Stomach (tissue), 9 donors: ENCODE results near the gene GRWD1. TPM values are rescaled to one million over a fixed set of nuclear protein-coding genes. Genes with fewer than 3 reads are reported as not detected.
A peak's percentile ranks its signal among the peaks of the same experiment; 100 is the strongest.

Source experiments
- DNase-seq, 2 donors: peaks; one replicate each; pipeline versions ENCODE4 v3.0.0 to v3.0.0-alpha.2; 2013 to 2019
- H3K27ac ChIP-seq, 5 donors: fragments of 200-600 bp in 4 of 5; sonication (generic) in 4 of 5; one replicate each; pipeline ENCODE4 v1.5.1; 2013 to 2019; ENCODE audit warnings: mild to moderate bottlenecking in 1 of 5, moderate library complexity in 1 of 5
- H3K27me3 ChIP-seq, 3 donors: fragments of 200-600 bp; sonication (generic); one replicate each; pipeline ENCODE4 v1.5.1; 2017 to 2019; ENCODE audit warnings: mixed run types in 1 of 3
- H3K36me3 ChIP-seq, 4 donors: fragments of 200-600 bp; sonication (generic); 1 replicate in 3 of 4; 2 replicates in 1 of 4; pipeline ENCODE4 v1.5.1; 2016 to 2019
- H3K4me1 ChIP-seq, 4 donors: fragments of 200-600 bp; sonication (generic); one replicate each; pipeline ENCODE4 v1.5.1; 2016 to 2019
- H3K4me3 ChIP-seq, 4 donors: fragments of 200-600 bp; sonication (generic) in 3 of 4; one replicate each; pipeline ENCODE4 v1.5.1; 2016 to 2019; ENCODE audit warnings: mild to moderate bottlenecking in 1 of 4
- H3K9me3 ChIP-seq, 4 donors: fragments of 200-600 bp; sonication (generic); one replicate each; pipeline ENCODE4 v1.5.1; 2016 to 2019
- CTCF ChIP-seq, 7 experiments: fragments of 450-650 bp in 4 of 7; fragments of 200-600 bp in 3 of 7; sonication (generic) in 3 of 7; IDR thresholded peaks; one replicate each; pipeline ENCODE4 v1.5.1; 2016 to 2019; ENCODE audit warnings: antibody characterized with exemption in 7 of 7, control low read depth in 2 of 7, mild to moderate bottlenecking in 1 of 7
- EP300 ChIP-seq: sonication (generic); formaldehyde crosslinking; IDR thresholded peaks from one replicate; pipeline ENCODE4 v1.6.1; 2017; ENCODE audit warnings: antibody characterized with exemption
- POLR2A ChIP-seq, 4 donors: fragments of 450-650 bp; IDR thresholded peaks; one replicate each; pipeline ENCODE4 v1.6.1; 2016; ENCODE audit warnings: antibody characterized with exemption in 4 of 4, control low read depth in 2 of 4, mild to moderate bottlenecking in 1 of 4, moderate library complexity in 1 of 4
- POLR2AphosphoS5 ChIP-seq, 3 donors: sonication (generic); formaldehyde crosslinking; IDR thresholded peaks; one replicate each; pipeline ENCODE4 v1.6.1; 2016; ENCODE audit warnings: antibody characterized with exemption in 3 of 3
- WGBS, 5 donors: extraction: QIAGEN DNeasy Blood & Tissue Kit in 3 of 5; methylation state at CpG; one replicate each; pipeline versions ENCODE4 v1.1.5 to v1.1.7; 2013 to 2018; 5-methylcytosine and 5-hydroxymethylcytosine counted together
- intact Hi-C: fragments of 100-400 bp; cut with DNase I; formaldehyde crosslinking; loops from one replicate; pipeline ENCODE4 v1.15.1; 2023; ENCODE audit warnings: low total_unique reads
- polyA plus RNA-seq, 3 donors: library from polyadenylated mRNA; stranded (reverse); fragments of 200-250 nt; gene quantifications; one replicate each; pipeline ENCODE4 v1.2.3, GENCODE V29; 2013
- total RNA-seq, 5 donors: library from RNA; depleted of rRNA; stranded (reverse); fragments of >200 nt; gene quantifications; one replicate each; pipeline versions ENCODE4 v1.1.0 to v1.2.3, GENCODE V29; 2014 to 2016
- donor health status: healthy with polysubstance abuse.
- donor health status: Bipolar disorder and iron deficiency.
- donor health status: healthy.

Gene GRWD1
- total and polyA plus RNA-seq, 8 donors, result 5.8 to 49.4 (median 15.7) TPM

DNA sequence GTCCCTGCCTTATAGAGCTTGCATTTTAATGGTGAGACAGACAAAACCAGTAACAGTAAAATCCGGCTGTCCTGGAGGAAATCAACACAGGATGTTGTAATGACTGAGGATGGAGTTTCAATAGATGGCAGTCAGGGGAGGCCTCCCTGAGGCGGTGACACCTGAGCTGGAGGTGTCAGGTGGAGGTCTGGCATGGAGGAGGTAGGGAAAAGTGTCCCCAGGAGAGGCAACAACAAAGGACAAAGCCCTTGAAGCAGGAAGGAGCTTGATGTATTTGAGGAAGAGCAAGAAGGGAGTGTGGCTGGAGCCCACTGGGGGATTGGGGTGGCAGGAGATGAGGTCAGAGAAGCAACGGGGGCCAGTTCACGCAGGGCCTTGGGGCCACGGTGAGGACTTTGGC is 44.5 kb upstream of the GRWD1 start:
- intact Hi-C loops, result no loop called here
- no peak overlapping the region for H3K4me3 ChIP-seq
- 68 to 85% (median 73%) methylated on average over 5 of the region's 5 CpGs for WGBS, 5 donors

DNA sequence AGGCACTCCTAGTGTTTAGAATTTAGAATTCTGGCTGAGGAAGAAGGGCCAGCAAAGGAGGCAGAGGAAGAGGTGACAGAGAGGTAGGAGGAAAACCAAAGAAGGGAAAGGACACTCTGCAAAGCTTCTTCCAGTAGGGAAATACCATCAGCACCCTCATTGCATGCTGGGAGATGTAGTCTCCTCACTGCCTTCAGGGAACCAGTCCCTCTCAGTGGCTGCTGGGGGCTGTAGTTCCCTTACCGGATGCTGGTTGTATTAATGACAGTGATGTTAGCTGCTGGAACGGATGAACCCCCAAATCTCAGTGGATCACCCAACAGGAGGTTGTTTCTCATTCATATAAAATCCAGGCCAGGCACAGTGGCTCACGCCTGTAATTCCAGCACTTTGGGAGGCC is 42.2 kb upstream of the GRWD1 start:
- Histone ChIP-seq H3K4me1 (peaks cover 1 to 18% (median 3%) of the 10 kb centered on the region in 4 donors), H3K36me3 (no peaks in the 10 kb centered on the region), H3K4me3 (no peak overlapping the region), H3K27me3 (peaks cover 0 to 25% (median 0%) of the 10 kb centered on the region in 3 donors), H3K27ac (no peak overlapping the region), H3K9me3 (peaks cover 0 to 5% (median 0%) of the 10 kb centered on the region in 4 donors)
- TF ChIP-seq POLR2AphosphoS5 (IDR thresholded peaks at IDR 0.05) (peak in 1 of 3 donors; percentile 15), POLR2A (IDR thresholded peaks at IDR 0.05) (no peak)
- peak in 1 of 2 donors; percentile 86 for DNase-seq
- intact Hi-C loops, result no loop called here
- WGBS, 5 donors, result 38 to 52% (median 43%) methylated on average over 3 of the region's 3 CpGs

More for the DNA sequence above, 44.5 kb upstream of the GRWD1 start:
- Histone ChIP-seq H3K27me3 (peaks cover 9 to 41% (median 19%) of the 10 kb centered on the region in 3 donors), H3K27ac (no peak overlapping the region), H3K4me1 (peaks cover 6 to 28% (median 17%) of the 10 kb centered on the region in 4 donors), H3K36me3 (no peaks in the 10 kb centered on the region), H3K9me3 (peaks cover 0 to 5% (median 0%) of the 10 kb centered on the region in 4 donors)
- DNase-seq, result no peak
- TF ChIP-seq CTCF (IDR thresholded peaks at IDR 0.05) (no peak), EP300 (no peak), POLR2AphosphoS5 (IDR thresholded peaks at IDR 0.05) (no peak), POLR2A (IDR thresholded peaks at IDR 0.05) (no peak)

GRCh38 chr19:48405010-48405659 is 40.6 kb upstream of the GRWD1 start:
- no peaks in the 10 kb centered on the region for H3K36me3 ChIP-seq
- intact Hi-C loops, result no loop called here
- H3K4me3 ChIP-seq, result no peak overlapping the region
- peaks cover 0 to 22% (median 0%) of the 10 kb centered on the region in 3 donors for H3K27me3 ChIP-seq
- peaks cover 0 to 5% (median 0%) of the 10 kb centered on the region in 4 donors for H3K9me3 ChIP-seq
- WGBS, 5 donors, result 87 to 92% (median 90%) methylated on average over 13 to 27 of the region's 27 CpGs
- H3K4me1 ChIP-seq, result peaks cover 0 to 6% (median 0%) of the 10 kb centered on the region in 4 donors
- TF ChIP-seq CTCF (IDR thresholded peaks at IDR 0.05) (no peak), POLR2A (IDR thresholded peaks at IDR 0.05) (no peak), EP300 (no peak), POLR2AphosphoS5 (IDR thresholded peaks at IDR 0.05) (no peak)
- no peak for DNase-seq
- no peak overlapping the region for H3K27ac ChIP-seq

GRCh38 chr19:48405850-48406249 is 39.9 kb upstream of the GRWD1 start:
- no peaks in the 10 kb centered on the region for H3K4me1 ChIP-seq
- DNase-seq, result no peak
- 68 to 75% (median 73%) methylated on average over 13 of the region's 13 CpGs for WGBS, 5 donors
- intact Hi-C loops, result no loop called here
- peaks cover 0 to 5% (median 0%) of the 10 kb centered on the region in 4 donors for H3K9me3 ChIP-seq
- TF ChIP-seq EP300 (no peak), POLR2AphosphoS5 (IDR thresholded peaks at IDR 0.05) (no peak), CTCF (IDR thresholded peaks at IDR 0.05) (no peak), POLR2A (IDR thresholded peaks at IDR 0.05) (no peak)
- peaks cover 0 to 22% (median 0%) of the 10 kb centered on the region in 3 donors for H3K27me3 ChIP-seq
- no peak overlapping the region for H3K27ac ChIP-seq
- H3K36me3 ChIP-seq, result no peaks in the 10 kb centered on the region
- no peak overlapping the region for H3K4me3 ChIP-seq
